HG03342 (cell line): ENCODE data around the gene ADK.
"Not testable (repeated sequence)": the region's sequence is repeated elsewhere in the genome, so short reads cannot be mapped to it uniquely, and the experiment has no call there.

Experiments
- ATAC-seq: cut with Tn5 transposase; IDR thresholded peaks from one replicate; pipeline ENCODE4 v1.9.1; 2021; ENCODE audit warnings: mild to moderate bottlenecking, moderate library complexity; ENCODE audit not compliant: unreplicated experiment

ADK gene

DNA sequence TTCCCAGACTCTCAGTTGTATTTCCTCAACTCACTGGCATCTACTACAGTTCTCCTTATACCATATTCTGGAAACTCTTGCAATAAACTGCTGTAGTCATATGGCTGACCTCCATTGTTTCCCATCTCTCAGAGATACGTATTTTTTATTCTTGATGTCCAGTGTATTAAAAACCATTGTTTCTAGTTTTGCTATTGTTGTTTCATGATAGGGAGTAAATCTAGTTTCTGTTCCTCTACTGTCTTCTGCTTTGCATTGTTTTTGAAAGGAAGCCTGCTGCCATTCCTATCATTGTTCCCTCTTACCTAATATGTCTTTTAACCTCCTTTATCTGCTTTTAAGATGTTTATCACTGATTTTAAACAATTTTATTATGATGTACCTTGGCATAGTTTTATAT is 255.0 kb downstream of the ADK start:
- ATAC-seq = no peak

DNA sequence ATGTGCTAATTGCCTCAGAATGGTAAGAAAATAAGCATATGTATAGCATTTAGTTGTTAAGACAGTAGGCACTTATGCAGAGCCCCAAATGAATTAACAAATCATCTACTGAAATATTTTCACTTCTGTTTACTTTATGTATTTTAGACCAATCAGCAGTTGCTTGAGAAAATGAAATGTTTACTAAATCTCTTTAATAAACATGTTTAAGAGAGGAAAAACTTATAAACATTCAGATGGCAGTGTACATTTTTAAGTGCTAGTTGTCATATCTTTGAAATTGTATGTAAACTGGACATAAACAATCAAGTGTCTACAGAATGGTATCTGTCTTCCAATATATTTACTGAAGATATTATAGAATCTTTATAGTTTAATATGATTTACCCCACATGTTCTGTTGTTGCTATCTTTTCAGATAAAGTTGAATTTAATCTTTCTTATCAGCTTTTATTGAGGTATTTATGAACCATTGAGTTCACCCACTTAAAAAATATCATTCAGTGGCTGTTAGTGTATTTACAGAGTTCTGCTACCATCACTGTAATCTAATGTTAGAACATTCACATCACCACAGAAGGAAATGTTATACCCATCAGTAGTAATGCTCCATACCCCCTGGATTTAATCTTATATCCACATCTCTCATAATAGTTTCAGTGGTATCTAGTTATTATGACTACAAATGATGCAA is 264.3 kb downstream of the ADK start:
- no peak for ATAC-seq

DNA sequence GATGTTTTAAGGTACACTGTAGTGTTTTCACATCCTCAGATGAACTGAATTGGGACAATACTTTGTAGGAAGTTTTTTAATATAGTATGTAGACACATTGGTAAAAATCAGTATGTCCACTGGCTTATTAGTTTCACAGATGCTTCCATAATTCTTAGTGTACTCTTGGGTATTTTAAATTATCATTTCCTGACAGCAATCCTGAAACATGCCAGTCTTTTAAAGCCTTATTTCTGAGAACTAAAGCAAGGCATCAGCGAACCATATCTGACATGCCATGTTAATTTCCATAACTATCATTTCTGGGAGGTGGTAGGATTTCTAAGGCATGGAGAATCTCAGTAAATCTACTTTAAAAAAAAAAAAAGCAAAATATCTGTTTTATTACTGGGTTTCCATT is 266.4 kb downstream of the ADK start:
- ATAC-seq = no peak

DNA sequence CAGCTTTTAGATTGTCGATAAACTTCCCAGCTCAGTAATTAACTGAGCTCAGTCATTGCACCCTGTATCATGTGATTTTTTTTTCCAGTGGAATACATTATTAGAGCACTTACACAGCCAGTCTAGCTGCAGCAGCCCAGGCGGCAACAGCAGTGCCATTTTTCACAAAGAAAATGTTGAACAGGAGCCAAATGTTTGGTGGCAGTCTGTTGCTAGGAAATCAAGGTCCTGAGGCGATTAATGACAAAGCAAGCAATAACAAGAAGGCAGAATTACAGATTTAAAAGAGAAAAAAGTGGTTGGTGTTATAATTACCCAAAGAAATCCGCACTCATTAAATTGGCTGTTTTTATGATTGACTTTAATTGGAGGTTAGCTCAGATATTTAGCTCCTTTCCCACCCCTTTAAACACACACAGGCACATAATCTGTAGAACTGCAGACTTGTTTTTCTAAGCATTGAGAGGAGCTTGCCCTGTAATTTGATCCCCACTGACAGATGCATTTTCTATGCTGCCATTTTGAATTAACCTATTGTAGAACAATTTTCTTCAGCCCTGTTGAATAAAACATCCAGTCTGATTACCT is 267.4 kb downstream of the ADK start:
- no peak for ATAC-seq

DNA sequence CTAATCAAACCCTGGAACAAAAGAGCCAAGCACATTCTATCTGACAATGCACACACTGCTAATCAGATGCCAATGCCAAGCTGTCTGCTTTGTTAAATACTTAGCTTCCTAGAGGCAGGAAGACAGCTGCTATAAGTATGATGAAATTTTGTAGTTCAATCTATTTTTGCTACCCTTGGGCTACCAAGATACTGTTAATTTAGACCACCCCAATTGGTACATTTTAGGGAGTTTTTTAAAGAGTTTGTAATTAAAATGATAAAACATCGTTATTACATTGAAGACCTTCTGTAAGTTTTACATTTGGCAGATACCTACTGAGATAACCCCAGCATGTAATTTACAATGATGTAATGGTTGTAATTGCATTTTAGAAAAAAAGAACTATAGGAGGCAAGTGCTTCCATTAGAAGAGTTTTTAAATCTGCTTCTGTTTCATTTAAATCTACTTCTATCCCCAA is 268.5 kb downstream of the ADK start:
- no peak for ATAC-seq

DNA sequence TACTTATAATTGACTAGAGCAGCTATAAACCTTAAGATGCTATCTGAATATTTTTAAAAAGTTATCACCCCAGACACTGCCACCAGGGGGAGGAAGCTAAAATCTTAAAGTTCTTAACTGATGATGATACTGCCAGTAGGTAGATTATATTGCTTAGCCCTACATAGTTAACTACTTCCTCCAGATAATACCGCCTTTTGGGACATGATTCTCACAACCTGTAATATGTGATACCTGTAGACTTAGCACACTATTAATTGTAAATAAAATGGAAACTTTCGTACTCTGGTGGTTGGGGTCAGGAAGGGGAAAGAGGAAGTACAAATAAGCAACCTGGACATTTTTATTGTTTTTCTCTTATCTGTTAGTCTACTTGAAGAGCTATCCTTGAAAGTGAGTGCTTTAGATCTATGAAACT is 268.9 kb downstream of the ADK start:
- no peak for ATAC-seq

DNA sequence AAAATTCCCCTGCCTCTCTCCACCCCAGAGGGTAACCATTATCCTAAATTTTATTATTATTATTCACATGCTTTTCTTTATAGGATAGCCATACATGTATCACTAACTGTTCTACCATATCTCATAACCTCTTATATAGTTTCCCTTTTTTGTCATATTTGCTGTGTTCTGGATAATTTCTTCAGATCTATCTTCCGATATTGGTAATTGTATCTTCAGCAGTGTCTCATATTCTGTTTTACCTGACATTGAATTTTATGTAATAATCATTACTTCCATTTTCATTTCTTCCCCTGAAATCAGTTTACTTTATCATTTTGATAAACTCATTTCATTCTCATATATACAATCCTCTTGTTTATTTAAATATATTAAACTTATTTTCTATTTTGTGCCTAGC is 273.5 kb downstream of the ADK start:
- ATAC-seq = no peak

DNA sequence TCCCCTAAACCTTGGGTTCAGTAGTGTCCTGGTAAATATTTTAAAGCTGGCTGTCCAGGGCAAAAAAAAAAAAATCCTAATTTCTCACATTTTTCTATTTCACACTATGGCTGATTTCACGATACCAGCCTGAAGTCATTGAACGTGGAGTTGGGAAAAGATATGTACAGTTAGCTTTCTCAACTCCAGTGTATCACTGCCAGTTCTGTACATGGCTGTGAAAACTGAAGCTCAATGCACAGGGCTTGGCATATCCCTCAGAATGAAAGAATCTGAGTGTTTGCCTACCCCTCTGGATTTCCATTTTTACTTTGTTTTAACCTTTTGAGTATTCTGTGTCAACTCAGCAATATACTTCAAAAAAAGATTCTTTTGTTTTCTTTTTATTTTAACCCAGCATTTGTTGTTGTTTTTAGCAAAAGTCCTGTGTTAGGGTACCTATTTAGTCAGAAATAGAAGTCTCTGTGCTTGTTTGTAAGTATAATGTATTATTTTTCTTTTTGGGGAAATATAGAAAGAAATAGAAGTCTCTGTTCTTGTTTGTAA is 274.5 kb downstream of the ADK start:
- ATAC-seq = no peak

DNA sequence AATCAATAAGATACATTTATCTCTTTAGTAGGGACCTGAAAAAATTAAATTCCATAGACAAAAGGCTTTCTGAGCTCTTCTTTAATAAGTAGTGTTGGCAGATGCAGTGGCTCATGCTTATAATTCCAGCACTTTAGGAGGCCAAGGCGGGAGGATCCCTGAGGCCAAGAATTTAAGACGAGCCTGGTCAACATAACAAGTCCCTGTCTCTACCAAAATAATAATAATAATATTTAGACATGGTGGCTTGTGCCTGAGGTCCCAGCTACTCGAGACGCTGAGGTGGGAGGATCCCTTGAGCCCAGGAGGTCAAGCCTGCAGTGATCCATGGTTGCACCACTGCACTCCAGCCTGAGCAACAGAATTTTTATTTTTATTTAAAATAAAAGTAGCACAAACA is 280.8 kb downstream of the ADK start:
- no peak for ATAC-seq

DNA sequence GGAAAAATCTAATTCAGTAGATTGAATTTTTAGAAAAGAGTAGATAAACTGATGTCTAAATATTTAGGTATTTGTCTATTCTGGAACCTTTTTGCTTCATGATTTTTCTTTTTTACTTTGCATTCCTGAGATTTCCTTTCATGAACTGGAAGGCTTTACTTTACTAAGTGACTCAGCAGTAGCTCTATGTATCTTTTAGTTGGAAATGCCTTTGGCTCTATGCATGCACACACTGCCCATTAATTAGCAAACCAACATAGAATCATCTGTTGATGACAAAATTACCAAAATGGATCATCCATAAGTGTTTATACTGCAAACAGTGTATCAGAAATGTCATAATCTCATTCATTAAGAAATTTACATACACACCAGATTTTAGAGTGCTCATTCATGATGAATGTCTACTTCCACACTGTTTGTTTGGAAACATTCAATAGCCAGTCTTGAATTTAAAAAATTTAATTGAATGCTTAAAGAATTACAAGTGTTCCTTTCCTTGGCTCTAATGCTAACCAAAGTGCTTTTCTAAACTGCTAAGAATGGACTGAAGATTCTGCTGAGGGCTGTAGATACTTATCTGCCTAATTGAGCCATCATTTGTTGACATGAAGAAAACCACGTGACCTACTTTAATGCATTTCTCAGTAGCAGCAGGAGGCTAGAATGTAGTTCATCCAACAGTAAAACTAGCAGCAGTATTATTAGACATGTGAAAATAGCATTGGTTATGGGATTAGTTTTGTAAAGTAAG is 282.0 kb downstream of the ADK start:
- ATAC-seq = no peak

DNA sequence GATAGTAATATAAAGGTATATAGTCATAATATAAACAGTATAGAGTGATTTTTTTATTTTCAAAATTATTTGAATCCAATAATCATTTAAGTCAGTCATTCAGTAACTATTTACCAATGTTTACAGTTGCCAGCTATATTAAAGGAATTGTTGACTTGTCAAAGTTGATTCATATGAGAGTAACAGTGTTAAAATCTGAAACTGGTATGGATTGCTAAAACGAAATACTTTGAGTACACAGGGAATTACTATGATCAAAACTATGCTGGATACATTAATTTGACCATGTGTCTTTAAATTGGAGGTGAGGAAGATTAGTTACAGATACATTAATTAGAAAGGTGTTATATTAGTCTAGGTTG is 282.6 kb downstream of the ADK start:
- no peak for ATAC-seq

DNA sequence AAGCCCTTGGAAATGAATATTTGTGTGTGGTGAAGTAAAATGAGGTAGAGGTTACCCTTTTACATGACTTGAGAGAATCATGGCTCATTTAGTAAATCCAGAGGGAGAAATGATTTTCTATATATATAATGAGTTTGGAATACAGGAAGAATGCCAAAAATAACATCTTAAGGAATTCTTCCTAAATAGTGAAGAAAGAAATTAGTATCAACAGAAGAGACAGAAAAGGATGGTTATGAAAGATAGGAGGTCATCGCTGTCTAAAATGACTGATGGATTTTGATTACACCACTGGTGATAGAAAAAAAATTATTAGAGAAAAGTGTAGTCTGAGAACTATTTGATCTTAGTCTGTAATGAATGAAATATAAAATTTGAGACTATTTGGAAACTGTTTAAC is 283.0 kb downstream of the ADK start:
- no peak for ATAC-seq

DNA sequence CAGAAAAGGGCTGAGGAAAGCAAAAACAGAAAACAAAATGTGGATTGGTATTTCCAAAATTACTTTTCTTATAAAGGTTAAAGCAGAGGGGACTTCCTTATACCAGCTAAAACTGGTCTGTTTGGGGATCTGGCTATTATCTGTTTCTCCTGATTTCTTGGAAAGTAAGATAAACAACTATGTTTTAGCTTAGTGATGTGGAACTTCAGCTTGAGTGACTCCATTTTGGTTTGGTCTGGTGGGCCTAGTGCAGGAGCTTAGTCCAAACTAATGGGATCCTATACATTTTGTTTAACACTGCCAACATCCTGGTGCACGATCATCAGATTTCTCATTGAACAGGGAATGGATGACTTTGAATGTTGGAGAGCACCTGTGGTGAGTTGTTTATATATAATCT is 283.5 kb downstream of the ADK start:
- ATAC-seq = no peak

DNA sequence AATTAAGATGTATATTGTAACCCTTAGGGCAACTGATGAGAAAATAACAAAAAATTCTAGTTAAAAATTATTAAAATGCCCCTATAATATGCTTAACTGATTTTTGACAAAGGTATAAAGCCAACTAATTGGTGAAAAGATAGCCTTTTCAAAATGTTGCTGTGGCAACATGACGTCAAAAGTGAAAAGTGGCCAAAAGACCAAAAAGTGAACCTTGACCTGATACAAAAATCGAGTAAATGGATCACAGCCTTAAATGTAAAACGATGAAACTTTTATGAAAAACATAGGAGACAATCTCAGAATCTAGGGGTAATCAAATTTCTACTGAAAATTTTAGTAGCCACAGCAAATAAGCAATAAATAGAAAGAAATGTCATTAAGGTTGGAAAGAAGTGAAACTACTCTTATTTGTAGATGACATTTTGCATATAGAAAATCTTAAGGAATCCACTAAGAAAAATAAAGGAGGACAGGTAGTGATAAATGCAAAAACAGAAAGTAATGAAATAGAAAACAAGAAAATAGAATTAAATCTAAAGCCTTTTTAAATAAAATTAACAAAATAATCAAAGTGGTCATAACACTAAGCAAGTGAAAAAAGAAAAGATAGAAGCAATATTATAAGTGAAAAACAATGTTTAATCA is 285.6 kb downstream of the ADK start:
- no peak for ATAC-seq

DNA sequence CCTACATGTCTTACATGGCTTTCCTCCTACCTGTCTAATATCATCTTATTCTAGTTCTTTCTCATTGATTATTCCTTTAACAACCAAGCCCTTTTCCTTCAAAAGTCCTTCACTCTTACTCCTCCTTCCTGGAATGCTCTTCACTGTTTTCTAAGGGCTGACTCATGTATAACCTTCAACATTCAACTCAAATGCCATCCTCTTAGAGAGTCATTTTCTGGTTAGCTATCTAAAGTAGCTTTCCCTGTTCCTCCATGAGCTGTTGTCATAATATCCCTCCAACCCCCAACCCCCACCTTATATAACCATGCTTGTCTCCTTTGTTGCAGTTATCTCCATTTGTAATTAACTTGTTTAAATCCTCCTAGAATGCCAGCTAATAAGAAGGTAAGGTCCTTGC is 286.8 kb downstream of the ADK start:
- no peak for ATAC-seq

DNA sequence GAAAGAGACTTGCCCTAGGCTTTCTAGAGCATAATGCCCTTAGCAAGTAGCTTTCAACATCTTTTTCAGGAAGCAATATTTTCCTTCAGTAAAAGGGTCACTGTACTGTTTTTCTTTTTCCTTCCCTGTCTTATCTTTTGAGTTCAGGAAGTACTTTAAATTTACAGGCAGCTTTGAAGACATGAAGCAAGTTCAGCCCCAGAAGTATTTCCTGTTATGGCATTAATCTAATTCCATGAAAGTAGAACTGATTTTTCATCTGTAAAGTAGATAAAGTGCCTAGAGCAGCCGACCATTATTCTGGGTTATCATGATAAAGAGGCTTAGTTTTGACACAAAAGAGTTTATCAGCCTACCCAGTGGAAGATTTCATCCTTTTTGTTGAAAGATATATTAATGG is 288.2 kb downstream of the ADK start:
- no peak for ATAC-seq

DNA sequence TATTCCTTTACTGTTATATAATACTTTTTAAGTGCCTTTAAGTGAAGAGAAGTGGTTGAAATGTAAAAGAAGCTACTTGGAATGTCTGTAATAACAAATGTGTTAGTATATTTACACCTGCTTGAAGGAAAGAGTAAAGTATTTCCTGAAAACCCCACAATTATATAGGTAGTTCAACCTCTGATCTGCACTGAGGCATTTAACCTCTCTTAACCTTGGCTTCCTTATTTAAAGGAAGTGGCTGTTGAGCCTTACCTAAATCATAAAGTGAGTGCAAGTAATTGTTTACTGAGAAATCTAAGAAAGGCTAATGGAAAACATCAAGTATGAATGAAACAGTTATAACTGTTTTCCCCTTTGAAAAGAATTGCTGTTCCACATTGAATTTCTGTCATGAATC is 294.5 kb downstream of the ADK start:
- ATAC-seq = no peak

DNA sequence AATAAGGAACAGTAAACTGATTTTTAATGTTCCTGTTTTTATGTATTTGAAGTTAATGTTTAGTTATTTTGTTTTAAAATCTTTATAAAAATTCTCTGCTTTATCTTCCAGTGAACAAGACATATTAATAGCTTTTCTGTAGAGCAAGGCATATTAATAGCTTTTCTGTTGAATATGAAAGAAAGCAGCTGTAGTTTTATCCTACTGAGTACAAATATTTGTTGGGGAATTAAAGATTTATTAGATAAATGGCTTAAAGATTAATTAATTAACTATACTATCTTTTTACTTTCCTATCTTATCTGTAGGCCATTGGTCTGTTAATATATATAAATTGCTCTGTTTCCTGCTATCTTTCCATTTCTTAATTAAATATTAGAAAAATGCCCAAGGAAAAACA is 299.6 kb downstream of the ADK start:
- ATAC-seq = no peak

DNA sequence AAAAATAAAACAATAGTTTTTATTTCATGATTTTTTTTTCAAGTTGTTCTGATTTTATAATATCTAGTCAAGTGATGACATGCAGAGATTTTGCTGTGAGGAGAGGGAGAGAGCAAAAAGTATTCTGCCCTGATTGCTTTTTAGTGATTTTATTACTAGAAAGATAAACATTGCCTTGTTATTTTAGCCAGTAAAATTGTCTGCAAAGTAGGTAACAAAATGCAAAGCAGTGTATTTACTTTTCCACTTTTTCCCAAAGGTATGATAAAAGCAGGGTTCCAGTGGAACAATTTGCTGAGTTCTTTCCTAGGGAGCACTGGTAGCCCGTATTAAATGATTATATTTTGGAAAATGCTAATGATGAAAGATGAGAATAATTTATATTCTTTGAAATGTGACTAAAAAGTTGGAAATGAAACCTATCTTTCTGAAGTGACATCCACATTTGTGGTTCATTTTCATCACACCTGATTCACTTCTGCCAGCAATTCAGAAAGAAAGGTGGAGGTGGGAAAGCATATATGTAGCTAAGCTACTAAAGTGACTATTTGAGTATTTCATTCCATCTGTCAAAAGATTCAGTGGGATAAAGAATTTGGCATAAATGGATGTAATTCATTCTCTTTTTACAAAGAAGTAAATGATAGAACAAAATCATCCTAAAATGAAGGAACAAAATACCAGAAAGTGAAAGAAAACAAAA is 300.3 kb downstream of the ADK start:
- ATAC-seq = no peak

DNA sequence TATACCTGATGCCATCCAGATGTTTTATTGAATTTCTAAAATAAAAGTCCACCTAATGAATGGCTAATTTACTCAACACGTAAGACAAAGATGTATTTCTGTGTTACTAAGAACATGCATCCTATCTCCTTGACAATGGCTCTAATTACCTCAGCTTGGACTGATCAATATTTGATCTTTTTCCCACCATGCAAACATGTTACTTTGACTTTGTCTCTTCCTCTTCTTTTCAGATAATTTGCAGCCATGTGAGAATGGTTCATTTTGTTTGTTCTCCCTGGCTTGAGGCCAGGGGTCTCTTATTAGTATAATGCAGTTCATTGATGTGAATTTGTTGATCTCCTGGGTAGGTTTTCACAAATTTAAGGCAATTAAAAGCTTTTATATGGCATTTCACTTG is 302.1 kb downstream of the ADK start:
- no peak for ATAC-seq

DNA sequence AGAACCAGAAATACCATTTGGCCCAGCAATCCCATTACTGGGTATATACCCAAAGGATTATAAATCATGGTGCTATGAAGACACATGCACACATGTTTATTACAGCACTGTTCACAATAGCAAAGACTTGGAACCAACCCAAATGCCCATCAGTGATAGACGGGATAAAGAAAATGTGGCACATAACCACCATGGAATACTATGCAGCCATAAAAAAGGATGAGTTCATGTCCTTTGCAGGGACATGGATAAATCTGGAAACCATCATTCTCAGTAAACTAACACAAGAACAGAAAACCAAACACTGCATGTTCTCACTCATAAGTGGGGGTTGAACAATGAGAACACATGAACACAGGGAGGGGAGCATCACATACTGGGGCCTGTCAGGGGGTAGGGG is 306.5 kb downstream of the ADK start:
- ATAC-seq = not testable (repeated sequence)
